OCI-LY7 (cell line): ENCODE data around the gene MAP10. TPM values are rescaled to one million over a fixed set of nuclear protein-coding genes. Genes with fewer than 3 reads are reported as not detected.

ENCODE experiments used
- BruUV-seq: library from RNA; stranded (reverse); fragments of 400-500 nt; replicated peaks from 2 replicates; lab custom pipeline; 2021; lab: Mats Ljungman, UMichigan
- CTCF ChIA-PET: fragments of 300-600 bp; sonication (Branson Sonifier 250); formaldehyde crosslinking; loops from one replicate; lab custom pipeline; 2022; ENCODE audit warnings: antibody characterized with exemption; ENCODE audit not compliant: unreplicated experiment; lab: Charles Lee
- POLR2A ChIA-PET: fragments of 300-600 bp; sonication (Branson Sonifier 250); formaldehyde crosslinking; loops from one replicate; lab custom pipeline; 2022; ENCODE audit warnings: antibody characterized with exemption; lab: Charles Lee
- DNase-seq: peaks from one replicate; pipeline ENCODE4 v3.0.0-alpha.2; 2015; ENCODE audit warnings: low spot score
- H2AFZ ChIP-seq: fragments of 200-600 bp; sonication (generic), shearing (Covaris generic); 2 replicates; pipeline ENCODE4 v1.6.1; 2014; ENCODE audit warnings: mild to moderate bottlenecking, antibody characterized with exemption, low read length, moderate library complexity
- H3K27ac ChIP-seq: fragments of 200-600 bp; sonication (generic); 2 replicates; pipeline ENCODE4 v1.5.1; 2014; ENCODE audit warnings: mixed run types, low read depth, mild to moderate bottlenecking, moderate library complexity, low read length, inconsistent platforms; ENCODE audit not compliant: poor library complexity, severe bottlenecking
- H3K36me3 ChIP-seq: fragments of 200-600 bp; sonication (generic); 2 replicates; pipeline ENCODE4 v1.6.1; 2014; ENCODE audit warnings: mild to moderate bottlenecking, antibody characterized with exemption, low read length, moderate library complexity, mixed read lengths; ENCODE audit not compliant: insufficient read depth
- H3K4me1 ChIP-seq: fragments of 200-600 bp; sonication (generic); 2 replicates; pipeline ENCODE4 v1.5.1; 2014; ENCODE audit warnings: mild to moderate bottlenecking, low read length; ENCODE audit not compliant: insufficient read depth, poor library complexity, severe bottlenecking
- H3K4me2 ChIP-seq: fragments of 200-600 bp; sonication (generic); 2 replicates; pipeline ENCODE4 v1.6.1; 2014; ENCODE audit warnings: mild to moderate bottlenecking, low read length
- H3K4me3 ChIP-seq: fragments of 200-600 bp; sonication (generic); 2 replicates; pipeline ENCODE4 v1.5.1; 2014; ENCODE audit warnings: mild to moderate bottlenecking, low read depth, low read length; ENCODE audit not compliant: poor library complexity, severe bottlenecking
- H3K79me2 ChIP-seq: fragments of 200-600 bp; sonication (generic); 2 replicates; pipeline ENCODE4 v1.6.1; 2016; ENCODE audit warnings: low read depth, mild to moderate bottlenecking, low read length, moderate library complexity, mixed read lengths; ENCODE audit not compliant: insufficient read depth
- H3K9me2 ChIP-seq: fragments of 200-600 bp; sonication (generic); 2 replicates; pipeline ENCODE4 v1.6.1; 2016; ENCODE audit warnings: mild to moderate bottlenecking, low read length, mixed read lengths; ENCODE audit not compliant: insufficient read depth
- H3K9me3 ChIP-seq: fragments of 200-600 bp; sonication (generic); 2 replicates; pipeline ENCODE4 v1.6.1; 2014; ENCODE audit warnings: mild to moderate bottlenecking, mixed run types, low read length, mixed read lengths
- H4K20me1 ChIP-seq: fragments of 200-600 bp; sonication (generic); 2 replicates; pipeline ENCODE4 v1.6.1; 2014; ENCODE audit warnings: mild to moderate bottlenecking, antibody characterized with exemption, low read length, moderate library complexity, mixed read lengths; ENCODE audit not compliant: insufficient read depth
- EZH2phosphoT487 ChIP-seq: fragments of 200-600 bp; sonication (generic); IDR thresholded peaks from 2 replicates; pipeline ENCODE4 v1.6.1; 2018; ENCODE audit warnings: low read depth, borderline replicate concordance, mild to moderate bottlenecking, mixed run types, antibody characterized with exemption, low read length, moderate library complexity, mixed read lengths
- intact Hi-C: fragments of 100-400 bp; cut with micrococcal nuclease; formaldehyde crosslinking; loops from one replicate; pipeline ENCODE4 v1.10.0; 2022; ENCODE audit not compliant: unreplicated experiment
- total RNA-seq, 2 experiments: library from RNA; depleted of rRNA in 1 of 2; stranded (reverse); fragments of >200 nt in 1 of 2; shearing (Covaris generic) in 1 of 2; gene quantifications; 2 replicates each; pipeline ENCODE4 v1.2.3, GENCODE V29; 2014 to 2022
- TF ChIP-seq, protein P1 (sequence below): fragments of 200-600 bp; sonication (generic); conservative IDR thresholded peaks from 2 replicates; pipeline ENCODE4 v1.5.1; 2014; ENCODE audit warnings: mild to moderate bottlenecking, antibody characterized with exemption, low read length, moderate library complexity, mixed read lengths

MAP10 gene
- total RNA-seq, 2 experiments from 2014 or later: 1.6 to 4.9 TPM

DNA sequence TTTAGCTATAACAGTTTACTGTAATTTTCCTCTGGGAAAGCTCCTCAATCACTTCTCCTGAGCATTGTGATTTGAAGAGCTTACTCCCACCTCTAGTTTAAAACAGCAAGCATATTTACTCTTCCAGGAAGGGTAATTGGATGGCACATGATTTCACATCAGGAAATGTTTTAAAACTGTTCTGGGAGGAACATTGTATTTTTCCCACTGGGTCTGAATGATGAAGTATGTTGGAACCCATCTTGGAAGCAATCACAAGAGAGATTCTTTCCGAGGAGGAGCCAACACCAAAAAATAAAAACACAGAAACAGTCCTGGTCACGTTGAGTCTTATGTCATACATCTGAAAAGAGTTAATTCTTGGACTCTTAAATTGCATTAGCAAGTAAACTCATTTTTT lies 17.3 kb downstream of the MAP10 start:
- Histone ChIP-seq H3K4me2 (no peak overlapping the region), H3K4me1 (no peaks in the 10 kb centered on the region), H3K36me3 (no peaks in the 10 kb centered on the region), H4K20me1 (no peaks in the 10 kb centered on the region), H3K9me2 (no peaks in the 10 kb centered on the region), H3K79me2 (no peaks in the 10 kb centered on the region), H2AFZ (no peak overlapping the region), H3K4me3 (no peak overlapping the region), H3K9me3 (no peaks in the 10 kb centered on the region), H3K27ac (no peak overlapping the region)
- POLR2A ChIA-PET: no interaction called here
- no TSS peak for BruUV-seq
- CTCF ChIA-PET: no interaction called here
- TF ChIP-seq, protein P1, sequence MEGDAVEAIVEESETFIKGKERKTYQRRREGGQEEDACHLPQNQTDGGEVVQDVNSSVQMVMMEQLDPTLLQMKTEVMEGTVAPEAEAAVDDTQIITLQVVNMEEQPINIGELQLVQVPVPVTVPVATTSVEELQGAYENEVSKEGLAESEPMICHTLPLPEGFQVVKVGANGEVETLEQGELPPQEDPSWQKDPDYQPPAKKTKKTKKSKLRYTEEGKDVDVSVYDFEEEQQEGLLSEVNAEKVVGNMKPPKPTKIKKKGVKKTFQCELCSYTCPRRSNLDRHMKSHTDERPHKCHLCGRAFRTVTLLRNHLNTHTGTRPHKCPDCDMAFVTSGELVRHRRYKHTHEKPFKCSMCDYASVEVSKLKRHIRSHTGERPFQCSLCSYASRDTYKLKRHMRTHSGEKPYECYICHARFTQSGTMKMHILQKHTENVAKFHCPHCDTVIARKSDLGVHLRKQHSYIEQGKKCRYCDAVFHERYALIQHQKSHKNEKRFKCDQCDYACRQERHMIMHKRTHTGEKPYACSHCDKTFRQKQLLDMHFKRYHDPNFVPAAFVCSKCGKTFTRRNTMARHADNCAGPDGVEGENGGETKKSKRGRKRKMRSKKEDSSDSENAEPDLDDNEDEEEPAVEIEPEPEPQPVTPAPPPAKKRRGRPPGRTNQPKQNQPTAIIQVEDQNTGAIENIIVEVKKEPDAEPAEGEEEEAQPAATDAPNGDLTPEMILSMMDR: no peak
- intact Hi-C loops: no loop called here
- no peak for DNase-seq

DNA sequence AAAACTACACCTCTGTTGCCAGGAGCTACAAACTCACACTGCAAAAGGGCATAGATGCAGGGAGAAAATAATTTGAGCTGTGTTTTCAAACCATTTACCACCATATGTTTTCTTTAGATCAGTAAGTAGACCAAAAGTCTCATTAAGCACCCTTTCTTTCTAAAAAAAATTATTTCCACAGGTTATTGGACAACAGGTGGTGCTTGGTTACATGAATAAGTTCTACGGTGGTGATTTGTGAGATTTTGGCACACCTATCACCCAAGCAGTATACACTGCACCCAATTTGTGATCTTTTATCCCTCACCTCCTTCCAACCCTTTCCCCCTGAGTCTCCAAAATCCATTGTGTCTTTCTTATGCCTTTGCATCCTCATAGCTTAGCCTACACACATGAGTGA lies 21.1 kb downstream of the MAP10 start:
- TF ChIP-seq, protein P1: no peak
- no peak for TF ChIP-seq EZH2phosphoT487
- POLR2A ChIA-PET: interaction anchor here (0.6 kb wide), 1 partner anchor 693 kb away, joined by 3 read pairs; no protein-coding TSS in a partner anchor
- Histone ChIP-seq H2AFZ (no peak overlapping the region), H3K4me3 (no peak overlapping the region), H3K9me2 (no peaks in the 10 kb centered on the region), H4K20me1 (no peaks in the 10 kb centered on the region), H3K4me1 (no peaks in the 10 kb centered on the region), H3K9me3 (no peaks in the 10 kb centered on the region), H3K27ac (no peak overlapping the region), H3K4me2 (no peak overlapping the region), H3K36me3 (no peaks in the 10 kb centered on the region), H3K79me2 (no peaks in the 10 kb centered on the region)
- BruUV-seq: no TSS peak
- CTCF ChIA-PET: no interaction called here
- intact Hi-C loops: no loop called here
- no peak for DNase-seq

DNA sequence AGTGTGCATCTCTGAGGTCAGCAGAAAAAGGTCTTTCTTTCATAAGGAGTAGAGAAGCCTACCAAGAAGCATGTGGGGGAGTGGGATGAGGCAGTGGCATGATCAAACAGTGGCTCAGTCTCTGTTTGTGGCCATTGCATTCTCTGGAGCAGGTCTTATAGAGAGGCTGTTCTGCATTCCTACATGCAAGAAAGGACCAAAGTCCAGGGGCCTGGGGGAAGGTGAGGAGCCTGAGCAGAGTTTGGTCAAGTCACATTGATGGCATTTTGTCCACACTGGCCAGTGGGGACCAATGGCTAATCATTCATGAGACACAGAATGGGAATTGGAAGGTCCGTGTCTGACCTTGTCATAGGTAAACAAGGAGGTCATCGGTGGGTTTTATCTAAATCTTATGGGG lies 25.4 kb downstream of the MAP10 start:
- intact Hi-C loops: no loop called here
- CTCF ChIA-PET: no interaction called here

More for the DNA sequence above, 25.4 kb downstream of the MAP10 start:
- no TSS peak for BruUV-seq
- H2AFZ ChIP-seq: no peak overlapping the region
- no peaks in the 10 kb centered on the region for H3K9me2 ChIP-seq
- H3K27ac ChIP-seq: no peak overlapping the region
- H3K4me3 ChIP-seq: no peak overlapping the region
- no peaks in the 10 kb centered on the region for H4K20me1 ChIP-seq
- no peak overlapping the region for H3K4me2 ChIP-seq
- no peaks in the 10 kb centered on the region for H3K9me3 ChIP-seq
- TF ChIP-seq, protein P1: no peak
- TF ChIP-seq EZH2phosphoT487: no peak
- H3K36me3 ChIP-seq: no peaks in the 10 kb centered on the region
- no peak for DNase-seq
- POLR2A ChIA-PET: interaction anchor here (0.6 kb wide), 1 partner anchor 803 kb away, joined by 4 read pairs; no protein-coding TSS in a partner anchor
- no peaks in the 10 kb centered on the region for H3K4me1 ChIP-seq
- H3K79me2 ChIP-seq: no peaks in the 10 kb centered on the region
